DMS153 (cell line): ENCODE measurements around the gene MT1F.
"Not testable (repeated sequence)": the region's sequence is repeated elsewhere in the genome, so short reads cannot be mapped to it uniquely, and the experiment has no call there.

Source experiments
- DNase-seq: peaks from one replicate; lab custom pipeline; 2025; lab: John Stamatoyannopoulos, UW

MT1F gene

DNA sequence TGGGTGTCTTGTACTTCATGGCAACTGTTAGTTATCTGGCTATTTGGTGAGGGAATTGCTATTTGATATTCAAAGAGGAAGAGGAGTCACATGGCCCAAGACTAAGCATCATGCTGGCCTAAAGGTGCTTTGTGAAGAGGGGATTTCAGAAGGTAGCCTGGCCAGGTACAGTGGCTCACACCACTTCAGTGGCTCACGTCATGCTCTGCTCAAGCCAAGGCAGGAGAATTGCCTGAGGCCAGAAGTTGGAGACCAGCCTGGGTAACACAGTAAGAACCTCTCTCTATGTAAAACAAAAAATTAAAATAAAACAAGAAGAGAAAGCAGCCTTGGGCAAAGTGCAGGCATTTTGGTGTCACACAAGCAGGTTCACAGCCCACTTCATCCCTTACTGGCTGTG lies 12.4 kb upstream of the MT1F start:
- DNase-seq, result no peak

DNA sequence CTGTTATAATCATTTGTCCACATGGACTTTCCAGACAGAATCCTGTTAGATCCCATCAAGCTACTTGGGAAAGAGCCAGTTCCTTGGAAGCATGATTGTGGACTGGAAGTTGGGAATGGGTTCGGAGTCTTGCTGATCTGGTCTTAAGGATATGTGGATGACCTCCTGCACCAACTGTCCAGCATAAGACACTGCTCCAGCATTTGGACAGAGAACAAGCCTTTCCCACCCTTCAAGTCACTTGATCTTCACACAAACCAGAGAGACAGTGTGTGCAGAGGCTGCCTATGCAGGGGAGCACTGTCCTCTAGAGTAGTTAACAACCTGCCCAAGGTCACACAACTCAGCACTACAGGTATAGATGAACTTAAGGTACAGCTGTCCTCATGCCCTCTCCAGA lies 11.9 kb upstream of the MT1F start:
- no peak for DNase-seq

DNA sequence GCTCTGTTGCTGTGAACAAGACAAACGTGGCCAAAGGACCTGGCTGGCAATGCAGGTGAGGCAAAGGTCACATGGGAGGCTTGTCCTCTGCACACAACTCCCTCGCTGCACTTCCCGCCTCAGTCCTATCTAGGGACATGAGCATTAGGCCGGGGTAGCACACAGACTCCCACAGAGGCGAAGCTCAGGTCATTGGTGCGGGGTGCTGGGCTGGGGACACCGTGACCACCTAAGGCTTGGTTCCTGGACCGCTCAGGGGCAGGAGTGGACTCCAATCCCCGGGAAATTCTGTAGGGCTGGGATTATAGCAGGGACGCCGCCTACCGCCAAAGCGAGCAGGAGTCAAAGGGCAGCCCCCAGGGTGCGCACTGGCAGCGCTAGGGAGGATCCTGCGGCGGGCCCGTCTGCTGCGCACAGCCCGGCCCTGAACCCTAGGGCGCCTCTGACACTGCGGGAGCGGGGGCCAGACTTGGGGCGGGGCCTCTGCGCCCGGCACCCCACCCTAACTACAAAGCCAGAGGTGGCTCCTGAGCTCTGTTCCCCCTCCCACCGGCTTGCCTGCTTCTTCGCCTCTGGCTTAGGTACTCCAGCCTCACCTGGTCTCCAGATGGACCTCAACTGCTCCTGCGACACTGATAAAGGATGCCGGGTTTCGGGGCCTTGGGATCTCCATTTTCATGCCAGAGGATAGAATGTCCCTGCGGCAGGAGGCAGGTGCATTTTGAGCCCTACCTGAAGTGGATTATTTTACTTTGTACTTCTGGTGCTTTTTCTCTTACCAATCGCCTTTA lies 9.9 kb upstream of the MT1F start:
- no peak for DNase-seq

DNA sequence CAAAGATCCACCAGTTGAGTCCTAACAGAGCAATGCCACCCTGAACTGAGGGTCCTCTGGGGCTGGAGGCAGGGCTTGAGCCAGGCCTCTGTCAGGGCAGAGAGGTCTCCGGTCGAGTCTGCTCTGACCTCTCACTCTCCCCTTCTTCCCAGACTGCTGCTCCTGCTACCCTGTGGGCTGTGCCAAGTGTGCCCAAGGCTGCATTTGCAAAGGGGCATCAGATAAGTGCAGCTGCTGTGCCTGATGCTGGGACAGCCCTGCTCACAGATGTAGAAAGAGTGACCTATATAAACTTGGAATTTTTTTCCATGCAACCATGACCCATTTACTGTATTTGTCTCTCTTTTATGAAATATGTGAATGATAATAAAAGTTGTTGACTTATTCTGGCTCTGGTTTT lies 8.5 kb upstream of the MT1F start:
- no peak for DNase-seq

DNA sequence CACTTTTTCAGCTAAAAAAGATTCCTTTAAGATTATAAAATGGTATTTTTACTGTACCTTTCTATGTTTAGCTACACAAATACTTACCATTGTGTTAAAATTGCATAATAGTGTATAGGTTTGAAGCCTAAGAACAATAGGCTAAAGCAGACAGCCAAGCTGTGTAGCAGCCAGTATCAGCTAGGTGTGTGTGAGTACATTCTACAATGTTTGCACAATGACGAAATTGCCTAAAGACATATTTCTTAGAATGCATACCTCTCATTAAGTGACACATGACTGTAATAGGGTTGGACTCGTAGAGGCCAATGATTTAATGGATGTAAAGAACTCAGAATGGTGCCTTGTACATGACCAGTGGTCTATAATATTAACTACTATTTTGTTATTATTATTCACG lies 7.9 kb upstream of the MT1F start:
- DNase-seq, result no peak

DNA sequence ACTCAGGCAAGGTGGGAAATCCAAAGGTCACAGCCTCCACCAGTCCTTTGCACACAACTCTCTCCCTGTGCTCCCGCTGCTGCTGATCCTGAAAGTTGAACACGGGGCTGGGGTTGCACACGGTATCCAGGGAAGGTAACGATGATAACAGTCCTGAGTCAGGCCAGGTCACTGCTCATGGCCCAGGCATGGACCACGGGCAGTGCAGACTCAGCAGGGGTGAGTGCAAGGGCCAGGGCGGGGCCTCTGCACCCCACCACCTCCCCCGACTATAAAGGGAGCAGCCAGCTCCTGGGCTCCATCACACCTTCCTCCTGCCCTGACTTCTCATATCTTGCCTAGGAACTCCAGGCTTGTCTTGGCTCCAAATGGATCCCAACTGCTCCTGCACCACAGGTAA lies 6.2 kb upstream of the MT1F start, which contains the start of gene MT1B:
Gene MT1B (plus strand): TSS at position 301 of the 400 bp plus-strand sequence. CDS start 68 bp downstream, at position 369.
- no peak for DNase-seq

DNA sequence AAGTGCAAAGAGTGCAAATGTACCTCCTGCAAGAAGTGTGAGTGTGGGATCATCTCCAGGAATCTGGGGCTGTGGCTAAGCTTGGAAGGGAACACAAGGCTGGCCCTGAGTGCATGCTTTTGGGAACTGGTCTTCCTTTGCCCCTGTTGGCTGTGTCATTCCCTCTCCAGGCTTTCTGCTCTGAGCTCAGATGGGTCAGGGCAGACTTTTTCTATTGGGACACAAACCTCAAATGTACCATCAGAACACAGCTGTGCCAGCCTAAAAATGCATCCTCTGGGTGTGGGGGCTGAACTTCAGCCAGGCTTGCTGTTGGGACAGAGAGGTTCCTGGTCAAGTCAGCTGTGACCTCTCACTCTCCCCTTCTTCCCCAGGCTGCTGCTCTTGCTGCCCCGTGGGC lies 5.2 kb upstream of the MT1F start:
- no peak for DNase-seq

DNA sequence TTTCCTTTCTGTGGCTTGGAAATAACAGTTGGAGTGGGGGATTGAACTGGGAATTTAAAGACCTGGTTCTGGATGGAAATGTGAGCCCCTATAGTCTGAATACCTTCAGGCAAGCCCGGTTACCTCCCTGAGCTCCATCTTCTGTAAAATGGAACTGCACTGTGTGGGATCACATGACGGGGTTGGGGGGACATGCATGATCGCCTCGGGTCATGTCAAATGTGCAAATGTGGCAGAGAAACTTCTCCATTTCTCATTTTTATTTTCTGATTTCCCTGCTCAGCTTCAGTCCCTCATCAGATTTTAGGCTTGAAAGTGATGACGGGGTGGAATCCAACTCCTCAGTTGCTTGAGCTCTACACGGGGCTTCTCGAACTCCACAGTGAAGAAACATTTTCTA lies 4.5 kb upstream of the MT1F start:
- no peak for DNase-seq

DNA sequence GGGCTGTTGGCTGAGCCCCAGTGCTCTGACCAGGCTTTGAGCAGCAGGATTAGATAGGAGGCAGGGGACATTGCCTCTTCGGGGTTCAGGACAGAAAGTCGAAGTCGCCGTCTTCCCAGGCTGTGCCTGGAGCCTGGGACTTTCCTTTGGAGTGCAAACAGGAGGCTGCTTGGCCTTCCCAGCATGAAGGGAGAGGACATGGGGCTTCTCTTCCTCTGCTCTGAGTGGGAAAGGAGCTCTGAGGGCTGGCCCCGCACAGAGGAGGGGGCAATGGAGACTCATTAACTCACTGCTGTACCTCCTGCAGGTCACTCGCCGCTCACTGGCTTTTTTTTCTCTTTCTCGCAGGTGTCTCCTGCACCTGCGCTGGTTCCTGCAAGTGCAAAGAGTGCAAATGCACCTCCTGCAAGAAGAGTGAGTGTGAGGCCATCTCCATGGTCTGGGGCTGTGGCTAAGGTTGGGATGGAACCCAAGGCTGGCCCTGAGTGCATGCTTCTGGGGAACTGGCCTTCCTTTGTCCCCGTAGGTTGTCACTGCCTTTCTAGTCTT lies 642 bp downstream of the MT1F start:
- DNase-seq, result no peak

DNA sequence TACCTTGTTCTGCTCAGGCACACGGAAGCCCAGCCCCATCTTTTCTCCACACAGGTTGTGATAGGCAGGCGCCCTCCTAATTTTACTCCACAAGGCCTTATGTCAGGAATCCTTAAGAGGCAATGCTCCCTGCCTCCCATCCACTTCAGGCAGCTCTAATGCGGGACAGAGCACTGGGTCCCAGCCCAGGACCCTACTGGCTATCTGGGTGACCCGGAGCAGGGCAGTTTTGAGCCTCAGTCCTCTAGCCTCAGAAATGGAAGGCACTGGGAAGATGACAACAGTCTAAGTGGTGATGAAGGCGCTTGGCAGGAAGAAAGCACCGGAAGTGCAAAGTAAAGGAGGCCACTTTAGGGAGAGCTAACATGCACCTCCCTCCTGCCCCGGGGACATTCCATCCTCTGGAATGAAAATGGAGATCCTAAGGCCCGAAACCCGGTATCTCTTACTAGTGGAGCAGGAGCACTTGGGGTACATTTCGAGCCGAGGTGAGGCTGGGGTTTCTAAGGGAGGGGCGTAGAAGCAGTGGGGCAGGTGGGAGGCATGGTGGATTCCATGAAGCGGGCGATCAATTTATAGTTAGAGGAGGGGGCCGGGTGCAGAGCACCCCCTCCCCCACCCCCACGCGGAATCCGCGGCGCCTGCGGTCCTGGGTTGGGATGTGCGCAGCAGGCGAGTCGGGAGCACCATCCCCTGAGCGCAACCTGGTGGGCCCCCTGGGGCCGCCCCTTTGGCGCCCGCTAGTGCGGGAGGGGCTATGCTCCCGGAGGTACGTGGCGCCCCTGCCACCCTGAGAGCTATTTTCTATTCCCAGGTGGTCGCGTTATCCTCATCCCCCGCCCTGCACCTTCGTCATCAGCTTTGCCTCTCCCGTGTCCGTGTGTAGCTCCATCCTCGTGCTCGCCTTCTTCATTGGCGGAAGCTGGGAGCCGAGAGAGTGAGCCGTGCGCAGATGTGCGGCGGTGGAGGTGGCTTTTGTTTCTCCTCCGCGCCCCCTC lies 4.9 kb downstream of the MT1F start:
- peak; percentile 41 for DNase-seq

DNA sequence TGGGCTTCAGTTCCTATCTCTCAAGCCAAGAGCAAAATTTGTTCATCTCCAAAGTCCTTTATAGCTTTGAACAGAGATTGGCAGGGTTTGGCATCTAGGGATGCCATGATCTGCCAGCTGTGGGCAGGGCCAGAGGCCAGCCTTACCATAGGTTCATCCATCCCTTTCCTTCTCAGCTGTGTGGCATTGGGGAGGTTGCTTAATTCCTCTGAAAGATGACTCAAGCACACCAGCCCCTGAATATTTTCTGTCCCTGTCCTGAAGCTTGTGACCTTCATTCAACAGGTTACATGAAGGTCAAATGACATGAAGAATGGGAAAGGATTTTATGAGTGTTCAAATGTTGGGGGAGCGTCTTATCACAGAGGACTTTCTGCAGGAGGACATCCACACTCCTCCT lies 6.7 kb downstream of the MT1F start:
- no peak for DNase-seq

DNA sequence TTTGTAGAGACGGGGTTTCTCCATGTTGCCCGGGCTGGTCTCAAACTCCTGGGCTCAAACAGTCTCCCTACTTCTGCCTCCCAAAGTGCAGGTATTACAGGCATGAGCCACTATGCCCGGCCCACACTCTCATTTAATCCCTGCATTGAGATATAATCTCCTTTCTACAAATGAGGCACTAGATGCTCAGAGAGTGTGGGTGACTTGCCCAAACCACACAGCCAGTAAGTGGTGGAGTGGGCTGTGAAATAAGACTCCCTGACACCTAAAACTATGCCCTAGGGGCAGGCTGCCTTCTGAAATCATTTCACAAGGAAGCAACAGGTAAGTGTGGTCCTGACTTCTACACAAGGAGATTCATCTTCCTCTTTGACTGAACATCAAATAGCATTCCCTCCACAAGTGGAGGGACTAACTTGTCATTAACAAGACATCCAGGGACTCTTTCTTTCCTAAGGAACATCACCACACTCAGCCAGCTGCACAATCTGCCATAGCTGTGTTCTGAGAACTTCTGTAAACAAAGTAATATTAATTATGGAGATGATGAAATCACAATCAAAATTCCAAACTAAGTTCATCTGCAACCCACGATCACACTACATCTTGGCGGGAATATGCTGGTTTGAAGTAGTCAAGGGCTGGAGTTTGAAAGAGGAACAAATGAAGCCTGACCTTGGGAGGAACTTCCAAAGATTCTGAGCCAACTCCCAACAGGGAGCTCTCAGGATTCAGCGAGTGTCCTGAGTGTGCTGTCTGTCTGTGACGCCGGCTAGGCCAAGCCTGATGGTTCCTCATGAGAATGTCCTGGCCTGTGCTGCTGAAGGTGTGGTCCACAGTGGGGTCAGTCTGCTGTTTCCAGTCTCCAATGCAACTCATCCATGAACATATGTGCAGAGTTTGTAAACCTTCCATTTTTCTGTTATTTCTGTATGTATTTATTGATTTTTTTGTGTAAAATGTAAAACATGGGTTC lies 7.8 kb downstream of the MT1F start:
- not testable (repeated sequence) for DNase-seq

DNA sequence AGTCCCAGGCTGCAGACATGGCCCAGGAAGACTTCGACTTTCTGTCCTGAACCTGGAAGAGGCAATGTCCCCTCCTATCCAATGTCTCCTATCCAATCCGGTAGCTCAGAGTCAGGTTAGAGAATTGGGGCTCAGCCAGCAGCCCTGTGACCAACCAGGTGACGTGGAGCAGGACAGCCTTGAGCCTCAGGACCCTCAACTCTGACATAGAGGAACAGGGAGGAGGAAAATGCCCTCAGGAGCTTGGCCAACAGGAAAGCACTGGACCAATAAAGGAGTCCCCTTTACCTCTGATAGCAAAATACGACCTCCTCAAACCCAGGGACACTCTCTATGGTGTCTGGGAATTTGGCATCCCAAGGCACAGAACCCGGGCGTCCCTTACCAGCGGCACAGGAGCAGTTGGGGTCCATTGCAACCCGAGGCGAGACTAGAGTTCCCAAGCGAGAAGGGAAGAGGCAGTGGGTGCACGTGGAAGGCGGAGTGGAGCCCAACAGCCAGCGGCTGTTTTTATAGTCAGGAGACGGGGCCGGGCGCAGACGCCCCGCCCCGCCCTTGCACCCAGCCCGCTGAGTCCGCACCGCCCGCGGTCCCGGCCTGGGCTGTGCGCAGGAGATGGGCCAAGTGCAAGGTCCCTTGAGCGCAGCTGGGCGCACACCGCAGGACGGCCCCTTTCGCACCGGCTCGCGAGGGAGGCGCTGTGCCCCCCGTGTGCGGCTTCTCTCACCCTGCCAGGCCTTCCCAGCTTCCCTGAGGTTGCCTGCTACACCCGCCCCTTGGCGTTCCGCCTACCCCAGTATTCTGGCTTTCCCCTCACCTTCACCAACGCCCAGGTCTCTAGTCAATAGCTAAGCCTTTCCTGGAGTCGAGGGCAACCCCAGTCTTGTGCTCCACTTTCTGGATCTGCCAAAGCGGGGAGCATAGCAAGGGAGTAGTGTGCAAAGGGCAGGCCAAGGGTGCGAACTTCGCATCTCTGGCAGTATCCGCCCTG lies 10.1 kb downstream of the MT1F start, which contains the start of gene MT1G:
Gene MT1G (minus strand): TSS at position 485 of the 991 bp plus-strand sequence. CDS start 72 bp downstream, at position 413.
- peak; percentile 40 for DNase-seq

DNA sequence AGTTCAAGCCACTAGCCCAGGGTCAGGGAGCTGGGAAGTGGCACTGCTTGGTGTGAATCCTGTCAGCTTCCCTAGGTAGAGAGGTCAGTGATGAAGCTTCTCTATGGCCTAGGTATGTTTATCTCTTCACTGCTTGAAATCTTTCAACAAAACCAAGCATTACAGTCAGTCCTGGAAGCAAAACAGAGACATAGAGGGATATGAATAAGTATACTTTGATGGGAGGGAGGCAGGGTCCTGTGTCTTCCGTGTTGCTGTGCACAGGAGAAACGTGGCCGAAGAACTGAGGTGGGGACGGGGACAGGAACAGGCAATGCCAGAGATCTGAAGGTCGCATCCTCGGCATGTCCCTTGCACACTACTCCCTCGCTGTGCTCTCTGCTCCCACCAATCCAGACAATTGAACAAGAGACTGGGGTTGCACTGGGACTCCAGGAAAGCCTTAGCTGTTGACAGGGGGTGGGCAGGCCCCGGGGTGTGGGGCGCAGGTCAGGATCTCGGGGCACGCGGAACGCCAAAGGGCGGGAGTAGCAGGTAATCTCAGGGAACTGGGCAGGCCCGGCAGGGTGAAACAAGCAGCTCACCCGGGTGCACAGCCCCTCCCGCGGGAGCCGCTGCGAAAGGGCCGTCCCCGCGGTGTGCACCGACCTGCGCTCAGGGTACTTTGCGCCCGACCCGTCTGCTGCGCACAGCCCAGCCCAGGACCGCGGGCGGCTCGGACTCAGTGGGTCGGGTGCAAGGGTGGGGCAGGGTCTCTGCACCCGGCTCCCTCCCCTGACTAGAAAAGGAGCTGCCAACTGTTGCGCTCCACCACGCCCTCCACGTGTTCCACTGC lies 11.5 kb downstream of the MT1F start, which contains the start of gene MT1H:
Gene MT1H (plus strand): TSS at position 810 of the 835 bp plus-strand sequence. CDS start 71 bp downstream, outside the sequence.
- DNase-seq, result no peak

DNA sequence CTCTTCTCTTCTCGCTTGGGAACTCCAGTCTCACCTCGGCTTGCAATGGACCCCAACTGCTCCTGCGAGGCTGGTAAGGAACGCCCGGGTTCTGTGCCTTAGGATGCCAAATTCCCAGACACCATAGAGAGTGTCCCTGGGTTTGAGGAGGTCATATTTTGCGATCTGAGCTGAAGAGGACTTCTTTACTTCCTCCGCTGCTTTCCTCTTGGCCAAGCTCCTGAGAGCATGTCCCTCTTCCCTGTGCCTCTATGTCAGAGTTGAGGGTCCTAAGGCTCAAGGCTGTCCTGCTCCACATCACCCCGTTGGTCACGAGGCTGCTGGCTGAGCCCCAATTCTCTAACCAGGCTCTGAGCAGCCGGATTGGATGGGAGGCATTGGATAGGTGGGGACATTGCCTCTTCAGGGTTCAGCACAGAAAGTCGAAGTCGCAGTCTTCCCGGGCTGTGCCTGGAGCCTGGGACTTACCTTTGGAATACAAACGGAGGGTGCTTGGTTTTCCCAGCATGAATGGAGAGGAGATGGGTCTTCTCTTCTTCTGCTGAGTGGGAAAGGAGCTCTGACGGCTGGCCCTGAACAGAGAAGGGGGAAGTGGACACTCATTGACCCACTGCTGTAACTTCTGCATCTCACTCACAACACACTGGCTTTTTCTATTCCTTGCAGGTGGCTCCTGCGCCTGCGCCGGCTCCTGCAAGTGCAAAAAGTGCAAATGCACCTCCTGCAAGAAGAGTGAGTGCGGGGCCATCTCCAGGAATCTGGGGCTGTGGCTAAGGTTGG lies 12.3 kb downstream of the MT1F start:
- DNase-seq, result no peak

DNA sequence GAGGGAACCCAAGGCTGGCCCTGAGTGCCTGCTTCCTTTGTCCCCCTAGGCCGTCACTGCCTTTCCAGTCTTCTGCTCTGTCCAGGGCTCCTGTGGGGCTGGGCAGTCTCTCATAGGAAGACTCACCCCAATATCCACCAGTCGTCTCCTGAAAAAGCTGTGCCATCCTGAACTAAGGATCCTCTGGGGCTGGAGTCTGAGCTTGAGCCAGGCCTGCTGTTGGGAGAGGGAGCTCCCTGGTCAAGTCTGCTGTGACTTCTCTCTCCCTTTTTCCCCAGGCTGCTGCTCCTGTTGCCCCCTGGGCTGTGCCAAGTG lies 12.8 kb downstream of the MT1F start:
- DNase-seq, result no peak

DNA sequence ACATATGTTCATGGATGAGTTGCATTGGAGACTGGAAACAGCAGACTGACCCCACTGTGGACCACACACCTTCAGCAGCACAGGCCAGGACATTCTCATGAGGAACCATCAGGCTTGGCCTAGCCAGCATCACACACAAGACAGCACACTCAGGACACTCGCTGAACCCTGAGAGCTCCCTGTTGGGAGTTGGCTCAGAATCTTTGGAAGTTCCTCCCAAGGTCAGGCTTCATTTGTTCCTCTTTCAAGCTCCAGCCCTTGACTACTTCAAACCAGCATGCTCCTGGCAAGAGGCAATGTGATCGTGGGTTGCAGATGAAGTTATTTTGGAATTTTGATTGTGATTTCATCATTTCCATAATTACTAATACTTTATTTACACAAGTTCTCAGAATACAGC lies 13.9 kb downstream of the MT1F start:
- DNase-seq, result not testable (repeated sequence)

DNA sequence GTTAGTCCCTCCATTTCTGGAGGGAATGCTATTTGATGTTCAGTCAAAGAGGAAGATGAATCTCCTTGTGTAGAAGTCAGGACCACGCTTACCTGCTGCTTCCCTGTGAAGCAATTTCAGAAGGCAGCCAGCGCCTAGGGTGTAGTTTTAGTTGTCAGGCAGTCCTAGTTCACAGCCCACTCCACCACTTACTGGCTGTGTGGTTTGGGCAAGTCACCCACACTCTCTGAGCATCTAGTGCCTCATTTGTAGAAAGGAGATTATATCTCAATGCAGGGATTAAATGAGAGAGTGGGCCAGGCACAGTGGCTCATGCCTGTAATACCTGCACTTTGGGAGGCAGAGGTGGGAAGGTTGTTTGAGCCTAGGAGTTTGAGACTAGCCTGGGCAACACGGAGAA lies 14.4 kb downstream of the MT1F start:
- DNase-seq, result not testable (repeated sequence)
